GM18520 (cell line): ENCODE measurements around the gene MEIOB.
"Not testable (repeated sequence)": the region's sequence is repeated elsewhere in the genome, so short reads cannot be mapped to it uniquely, and the experiment has no call there.

ENCODE experiments used
- ATAC-seq: cut with Tn5 transposase; IDR thresholded peaks from one replicate; pipeline ENCODE4 v1.9.1; 2021; ENCODE audit not compliant: unreplicated experiment

Gene MEIOB

GRCh38 chr16:1908184-1908583 is 36.2 kb upstream of the MEIOB start:
- no peak for ATAC-seq

- ATAC-seq = no peak
Measured at GRCh38 chr16:1907226-1907860, 35.4 kb upstream of the MEIOB start.

GRCh38 chr16:1906846-1907165 is 34.8 kb upstream of the MEIOB start:
- no peak for ATAC-seq

- ATAC-seq = no peak
Measured at GRCh38 chr16:1906055-1906845, 34.3 kb upstream of the MEIOB start.

GRCh38 chr16:1903845-1904840 is 32.2 kb upstream of the MEIOB start:
- ATAC-seq = no peak

- no peak for ATAC-seq
Measured at GRCh38 chr16:1903220-1903574, 31.2 kb upstream of the MEIOB start.

- ATAC-seq = no peak
Measured at GRCh38 chr16:1902547-1903219, 30.7 kb upstream of the MEIOB start.

- ATAC-seq = no peak
Measured at GRCh38 chr16:1900452-1900774, 28.4 kb upstream of the MEIOB start.

GRCh38 chr16:1899641-1900451 is 27.9 kb upstream of the MEIOB start:
- no peak for ATAC-seq

GRCh38 chr16:1897692-1898091 is 25.7 kb upstream of the MEIOB start:
- not testable (repeated sequence) for ATAC-seq

GRCh38 chr16:1895949-1896675 is 24.1 kb upstream of the MEIOB start:
- no peak for ATAC-seq

- no peak for ATAC-seq
Measured at GRCh38 chr16:1895068-1895467, 23.1 kb upstream of the MEIOB start.

GRCh38 chr16:1890708-1891050 is 18.7 kb upstream of the MEIOB start:
- no peak for ATAC-seq

GRCh38 chr16:1890024-1890707 is 18.2 kb upstream of the MEIOB start:
- ATAC-seq = no peak

- ATAC-seq = no peak
Measured at GRCh38 chr16:1887711-1888354, 15.9 kb upstream of the MEIOB start.

GRCh38 chr16:1884889-1885288 is 12.9 kb upstream of the MEIOB start:
- no peak for ATAC-seq

GRCh38 chr16:1884155-1884760 is 12.3 kb upstream of the MEIOB start:
- ATAC-seq = no peak

GRCh38 chr16:1881172-1881571 is 9.2 kb upstream of the MEIOB start:
- ATAC-seq = not testable (repeated sequence)
